K562 (cell line): ENCODE results near the gene VPS26A. TPM values are rescaled to one million over a fixed set of nuclear protein-coding genes. Genes with fewer than 3 reads are reported as not detected.

Source experiments
- CREBBP ChIP-seq: IDR thresholded peaks from one replicate; pipeline ENCODE4 v1.6.1; 2012; ENCODE audit warnings: low read depth, mild to moderate bottlenecking, control low read depth, inconsistent platforms, low read length
- DIDO1 ChIP-seq: fragments of 450-650 bp; IDR thresholded peaks from 2 replicates; pipeline ENCODE4 v1.6.1; 2016; ENCODE audit warnings: low read depth, missing biosample characterization, missing genetic modification characterization
- DMBX1 ChIP-seq: fragments of 250-450 bp; sonication (Bioruptor Pico); IDR thresholded peaks from 2 replicates; pipeline ENCODE4 v1.8.0; 2022; ENCODE audit warnings: inconsistent platforms, mild to moderate bottlenecking, moderate library complexity, borderline replicate concordance
- GABPB1 ChIP-seq: sonication (generic); formaldehyde crosslinking; IDR thresholded peaks from 2 replicates; pipeline ENCODE4 v1.8.0; 2022; ENCODE audit warnings: mild to moderate bottlenecking, missing genetic modification reagents
- MEIS2 ChIP-seq: fragments of 450-650 bp; IDR thresholded peaks from 2 replicates; pipeline ENCODE4 v1.6.1; 2014; ENCODE audit warnings: mild to moderate bottlenecking; ENCODE audit not compliant: partially characterized antibody
- MLLT1 ChIP-seq, 2 experiments: fragments of 450-650 bp; IDR thresholded peaks; 2 replicates each; pipeline ENCODE4 v1.6.1; 2016
- MXD1 ChIP-seq: fragments of 250-450 bp; sonication (Bioruptor Pico); IDR thresholded peaks from 2 replicates; pipeline ENCODE4 v1.8.0; 2021; ENCODE audit warnings: borderline replicate concordance, mild to moderate bottlenecking, moderate library complexity; ENCODE audit not compliant: poor library complexity, severe bottlenecking
- NCOA4 ChIP-seq: fragments of 450-650 bp; IDR thresholded peaks from 2 replicates; pipeline ENCODE4 v1.6.1; 2018; ENCODE audit warnings: mild to moderate bottlenecking; ENCODE audit not compliant: partially characterized antibody
- OTX1 ChIP-seq: fragments of 450-650 bp; formaldehyde crosslinking; IDR thresholded peaks from 2 replicates; pipeline ENCODE4 v1.4.0; 2022; ENCODE audit warnings: mild to moderate bottlenecking
- PCBP1 ChIP-seq: fragments of 200-400 bp; formaldehyde crosslinking; IDR thresholded peaks from 2 replicates; pipeline ENCODE4 v1.6.1; 2018; ENCODE audit warnings: mild to moderate bottlenecking, low read depth, low read length; ENCODE audit not compliant: poor library complexity, severe bottlenecking
- PHTF2 ChIP-seq: fragments of 250-450 bp; sonication (Bioruptor Pico); IDR thresholded peaks from 2 replicates; pipeline ENCODE4 v1.5.0; 2021; ENCODE audit warnings: mild to moderate bottlenecking
- POLR3A ChIP-seq: IDR thresholded peaks from 2 replicates; pipeline ENCODE4 v1.6.1; 2011; ENCODE audit warnings: borderline replicate concordance, mild to moderate bottlenecking, moderate library complexity; ENCODE audit not compliant: insufficient read length, insufficient read depth; ENCODE audit errors: extremely low read depth
- PREB ChIP-seq: sonication (generic); formaldehyde crosslinking; IDR thresholded peaks from 2 replicates; pipeline ENCODE4 v1.8.1; 2023; ENCODE audit warnings: mild to moderate bottlenecking, missing genetic modification reagents
- PYGO2 ChIP-seq: fragments of 450-650 bp; IDR thresholded peaks from 2 replicates; pipeline ENCODE4 v1.6.1; 2016; ENCODE audit warnings: mild to moderate bottlenecking, missing genetic modification characterization, moderate library complexity, missing compliant biosample characterization
- RUNX1 ChIP-seq: sonication (generic); IDR thresholded peaks from 2 replicates; pipeline ENCODE4 v1.6.1; 2016; ENCODE audit warnings: antibody characterized with exemption, low read depth
- SIN3A ChIP-seq, 2 experiments: fragments of 150-350 bp in 1 of 2; IDR thresholded peaks; 2 replicates each; pipeline ENCODE4 v1.6.1; 2011 to 2016; ENCODE audit warnings: borderline replicate concordance in 2 of 2, low read depth in 2 of 2, low read length in 2 of 2, mild to moderate bottlenecking in 2 of 2, moderate library complexity in 2 of 2; ENCODE audit not compliant: control insufficient read depth in 1 of 2
- SMAD4 ChIP-seq: fragments of 250-450 bp; sonication (Bioruptor Pico); conservative IDR thresholded peaks from 2 replicates; pipeline ENCODE4 v1.8.0; 2021; ENCODE audit warnings: inconsistent platforms, mild to moderate bottlenecking, moderate library complexity
- SMC3 ChIP-seq: conservative IDR thresholded peaks from 2 replicates; pipeline ENCODE4 v1.6.1; 2011; ENCODE audit warnings: low read depth, low read length, improper control_type of control experiment; ENCODE audit not compliant: insufficient read depth
- TEAD4 ChIP-seq, 2 experiments: sonication (generic) in 1 of 2; formaldehyde crosslinking in 1 of 2; IDR thresholded peaks; 2 replicates each; pipeline versions ENCODE4 v1.6.1 to v1.8.0; 2012 to 2022; ENCODE audit warnings: borderline replicate concordance in 1 of 2, inconsistent platforms in 1 of 2, low read length in 1 of 2, mild to moderate bottlenecking in 1 of 2, missing genetic modification reagents in 1 of 2
- ZBTB2 ChIP-seq: fragments of 450-650 bp; IDR thresholded peaks from 2 replicates; pipeline ENCODE4 v1.6.1; 2016; ENCODE audit warnings: antibody characterized with exemption
- ZKSCAN1 ChIP-seq: fragments of 150-350 bp; IDR thresholded peaks from 2 replicates; pipeline ENCODE4 v1.6.1; 2016; ENCODE audit warnings: low read depth, low read length
- ZNF263 ChIP-seq: sonication (generic); formaldehyde crosslinking; IDR thresholded peaks from 2 replicates; pipeline ENCODE4 v1.8.0; 2022; ENCODE audit warnings: mild to moderate bottlenecking, missing genetic modification reagents, borderline replicate concordance
- ZNF282 ChIP-seq: sonication (generic); formaldehyde crosslinking; IDR thresholded peaks from 2 replicates; pipeline ENCODE4 v1.8.1; 2023; ENCODE audit warnings: missing genetic modification reagents
- ZNF311 ChIP-seq: fragments of 250-450 bp; sonication (Bioruptor Pico); IDR thresholded peaks from 2 replicates; pipeline ENCODE4 v1.4.0; 2020; ENCODE audit warnings: mild to moderate bottlenecking, moderate library complexity
- ZNF436 ChIP-seq: fragments of 250-450, 450-650 bp; sonication (Bioruptor Pico); formaldehyde crosslinking; IDR thresholded peaks from 2 replicates; pipeline ENCODE4 v1.7.0; 2020; ENCODE audit warnings: mild to moderate bottlenecking
- polyA plus RNA-seq, 8 experiments: library from polyadenylated mRNA; depleted of rRNA in 4 of 8; stranded (reverse) in 5 of 8; unstranded in 3 of 8; fragments of >200 nt; fragmentation: Nextera tagmentation in 2 of 8; fragmentation: Illumina TruSeq in 1 of 8; extraction: Ambion mirVana in 2 of 8; extraction: Trizol in 1 of 8; gene quantifications; 2 replicates each; pipeline versions ENCODE4 v1.2.1 to v1.2.3, GENCODE V29; 2011 to 2014; ENCODE audit warnings: inconsistent platforms in 1 of 8, missing spikeins in 1 of 8
- total RNA-seq, 7 experiments: library from RNA; depleted of rRNA in 6 of 7; stranded (reverse); fragments of >200 nt in 6 of 7; fragmentation: Illumina TruSeq in 2 of 7; extraction: Trizol in 2 of 7; gene quantifications; 2 replicates each; pipeline versions ENCODE4 v1.2.1 to v1.2.3, GENCODE V29; 2011 to 2021; ENCODE audit warnings: low replicate concordance in 1 of 7

Gene VPS26A
- total and polyA plus RNA-seq, 9 of the 15 experiments (the other 6 are each of a cell fraction or from before 2014, with no cell fraction given), result 47.1 to 137 (median 69.3) TPM

- TF ChIP-seq POLR3A (no peak), SIN3A (IDR thresholded peaks at IDR 0.05; ENCODE audit: borderline replicate concordance in 2 of 2, control insufficient read depth in 1 of 2, low read depth in 2 of 2, low read length in 2 of 2) (no peak), MXD1 (CRISPR knock-in tag) (no peak), ZKSCAN1 (no peak), DMBX1 (CRISPR knock-in tag) (no peak), PCBP1 (no peak), PYGO2 (tag) (no peak), SMAD4 (CRISPR knock-in tag) (no peak), PHTF2 (CRISPR knock-in tag) (no peak), ZBTB2 (no peak), ZNF263 (no peak), NCOA4 (no peak), MLLT1 (IDR thresholded peaks at IDR 0.05) (no peak), SMC3 (no peak), OTX1 (CRISPR knock-in tag) (no peak), TEAD4 (IDR thresholded peaks at IDR 0.05; ENCODE audit: low read length) (no peak), TEAD4 (CRISPR knock-in tag; IDR thresholded peaks at IDR 0.05; ENCODE audit: borderline replicate concordance) (no peak), RUNX1 (no peak), ZNF282 (CRISPR knock-in tag) (no peak), ZNF436 (CRISPR knock-in tag) (no peak), ZNF311 (no peak), MEIS2 (no peak), CREBBP (no peak), GABPB1 (CRISPR knock-in tag) (no peak), PREB (CRISPR knock-in tag) (no peak), DIDO1 (tag) (no peak)
Observed at GRCh38 chr10:69179089-69179742, 55.2 kb downstream of the VPS26A start (continued).
